HUES64 (cell line): ENCODE data around the gene GMPPB.

Experiments
- H3K27ac ChIP-seq: 2 replicates; pipeline ENCODE4 v1.7.0; 2013; ENCODE audit warnings: low read depth, low read length, inconsistent platforms
- H3K27me3 ChIP-seq: 2 replicates; pipeline ENCODE4 v1.6.1; 2013; ENCODE audit warnings: mild to moderate bottlenecking, low read length; ENCODE audit not compliant: insufficient read depth
- H3K36me3 ChIP-seq: 2 replicates; pipeline ENCODE4 v1.6.1; 2013; ENCODE audit warnings: mild to moderate bottlenecking, low read length; ENCODE audit not compliant: insufficient read depth
- H3K4me1 ChIP-seq: 2 replicates; pipeline ENCODE4 v1.6.1; 2013; ENCODE audit warnings: mild to moderate bottlenecking, low read length, moderate library complexity; ENCODE audit not compliant: insufficient read depth
- H3K4me3 ChIP-seq: 2 replicates; pipeline ENCODE4 v1.5.1; 2013; ENCODE audit warnings: mild to moderate bottlenecking, low read length, moderate library complexity
- H3K9ac ChIP-seq: 2 replicates; pipeline ENCODE4 v1.6.1; 2013; ENCODE audit warnings: mild to moderate bottlenecking, low read depth, low read length
- H3K9me3 ChIP-seq: 2 replicates; pipeline ENCODE4 v1.6.1; 2013; ENCODE audit warnings: low read depth, low read length; ENCODE audit not compliant: insufficient read depth
- WGBS: fragments of 150-250, 120-280 bp; methylation state at CpG from one replicate; pipeline ENCODE4 v1.1.7; 2013; ENCODE audit warnings: missing lambda C conversion rate; 5-methylcytosine and 5-hydroxymethylcytosine counted together

The GMPPB gene

GRCh38 chr3:49712166-49712565, 11.6 kb downstream of the GMPPB start:
- Histone ChIP-seq H3K36me3 (peaks cover 6% of the 10 kb centered on the region; the same call in 1 of the 2 replicates), H3K9me3 (no peaks in the 10 kb centered on the region), H3K27me3 (no peaks in the 10 kb centered on the region), H3K9ac (no peak overlapping the region), H3K27ac (no peak overlapping the region), H3K4me3 (no peak overlapping the region), H3K4me1 (no peaks in the 10 kb centered on the region)
- WGBS, result 94% methylated on average over 11 of the region's 11 CpGs

GRCh38 chr3:49711489-49711888, 12.3 kb downstream of the GMPPB start:
- Histone ChIP-seq H3K9ac (no peak overlapping the region), H3K9me3 (no peaks in the 10 kb centered on the region), H3K4me3 (no peak overlapping the region), H3K27me3 (no peaks in the 10 kb centered on the region), H3K27ac (no peak overlapping the region), H3K4me1 (no peaks in the 10 kb centered on the region), H3K36me3 (peaks cover 10% of the 10 kb centered on the region; the same call in 1 of the 2 replicates)
- WGBS, result 94% methylated on average over 5 of the region's 5 CpGs

GRCh38 chr3:49709852-49710251, 13.9 kb downstream of the GMPPB start:
- Histone ChIP-seq H3K9ac (no peak overlapping the region), H3K4me3 (no peak overlapping the region), H3K27ac (no peak overlapping the region), H3K27me3 (no peaks in the 10 kb centered on the region), H3K4me1 (no peaks in the 10 kb centered on the region), H3K36me3 (0 out of 2 replicates have a peak, but pooled peaks cover 11% of the 10 kb centered on the region), H3K9me3 (no peaks in the 10 kb centered on the region)
- 91% methylated on average over 8 of the region's 8 CpGs for WGBS

GRCh38 chr3:49707113-49707480, 16.7 kb downstream of the GMPPB start:
- Histone ChIP-seq H3K4me3 (no peak overlapping the region), H3K9me3 (no peaks in the 10 kb centered on the region), H3K27ac (no peak overlapping the region), H3K4me1 (no peaks in the 10 kb centered on the region), H3K9ac (no peak overlapping the region), H3K36me3 (peaks cover 19% of the 10 kb centered on the region; the same call in 1 of the 2 replicates), H3K27me3 (no peaks in the 10 kb centered on the region)
- 87% methylated on average over 4 of the region's 4 CpGs for WGBS

- Histone ChIP-seq H3K4me1 (no peaks in the 10 kb centered on the region), H3K27me3 (no peaks in the 10 kb centered on the region), H3K27ac (no peak overlapping the region), H3K36me3 (peaks cover 22% of the 10 kb centered on the region; the same call in 1 of the 2 replicates), H3K9ac (no peak overlapping the region), H3K4me3 (no peak overlapping the region), H3K9me3 (no peaks in the 10 kb centered on the region)
- 92% methylated on average over 9 of the region's 9 CpGs for WGBS
These were observed 17.2 kb downstream of the GMPPB start for GRCh38 chr3:49706456-49707112.

- WGBS, result 95% methylated on average over 17 of the region's 17 CpGs
- Histone ChIP-seq H3K27ac (no peak overlapping the region), H3K36me3 (peaks cover 22% of the 10 kb centered on the region; the same call in 1 of the 2 replicates), H3K27me3 (no peaks in the 10 kb centered on the region), H3K4me1 (no peaks in the 10 kb centered on the region), H3K9ac (no peak overlapping the region), H3K9me3 (no peaks in the 10 kb centered on the region), H3K4me3 (no peak overlapping the region)
These were observed 18.3 kb downstream of the GMPPB start for GRCh38 chr3:49705390-49705960.

- no peak overlapping the region for H3K4me3 ChIP-seq
- no peaks in the 10 kb centered on the region for H3K27me3 ChIP-seq
- no peaks in the 10 kb centered on the region for H3K4me1 ChIP-seq
- H3K36me3 ChIP-seq, result peaks cover 22% of the 10 kb centered on the region; the same call in 1 of the 2 replicates
- H3K9ac ChIP-seq, result no peak overlapping the region
- WGBS, result 92% methylated on average over 8 of the region's 8 CpGs
- no peaks in the 10 kb centered on the region for H3K9me3 ChIP-seq
- no peak overlapping the region for H3K27ac ChIP-seq
These were observed 19.1 kb downstream of the GMPPB start for GRCh38 chr3:49704629-49705028.

- H3K9ac ChIP-seq, result no peak overlapping the region
- no peak overlapping the region for H3K4me3 ChIP-seq
- 92% methylated on average over 7 of the region's 7 CpGs for WGBS
- no peak overlapping the region for H3K27ac ChIP-seq
- no peaks in the 10 kb centered on the region for H3K4me1 ChIP-seq
- H3K9me3 ChIP-seq, result no peaks in the 10 kb centered on the region
- peaks cover 22% of the 10 kb centered on the region; the same call in 1 of the 2 replicates for H3K36me3 ChIP-seq
- H3K27me3 ChIP-seq, result no peaks in the 10 kb centered on the region
These were observed 19.8 kb downstream of the GMPPB start for GRCh38 chr3:49703956-49704355.

- Histone ChIP-seq H3K4me1 (no peaks in the 10 kb centered on the region), H3K36me3 (peaks cover 22% of the 10 kb centered on the region; the same call in 1 of the 2 replicates), H3K27ac (no peak overlapping the region), H3K9ac (no peak overlapping the region), H3K27me3 (no peaks in the 10 kb centered on the region), H3K4me3 (no peak overlapping the region), H3K9me3 (no peaks in the 10 kb centered on the region)
- 86% methylated on average over 14 of the region's 14 CpGs for WGBS
These were observed 20.3 kb downstream of the GMPPB start for GRCh38 chr3:49703443-49703927.

- Histone ChIP-seq H3K9me3 (no peaks in the 10 kb centered on the region), H3K9ac (no peak overlapping the region), H3K36me3 (peaks cover 22% of the 10 kb centered on the region), H3K4me1 (no peaks in the 10 kb centered on the region), H3K27ac (no peak overlapping the region), H3K4me3 (no peak overlapping the region), H3K27me3 (no peaks in the 10 kb centered on the region)
- 93% methylated on average over 11 of the region's 11 CpGs for WGBS
These were observed 21.1 kb downstream of the GMPPB start for GRCh38 chr3:49702672-49703071.

GRCh38 chr3:49701388-49702077, 22.2 kb downstream of the GMPPB start:
- H3K27ac ChIP-seq, result no peak overlapping the region
- H3K9ac ChIP-seq, result no peak overlapping the region
- WGBS, result 84% methylated on average over 21 of the region's 21 CpGs

More at GRCh38 chr3:49701388-49702077, 22.2 kb downstream of the GMPPB start:
- H3K27me3 ChIP-seq, result no peaks in the 10 kb centered on the region
- peaks cover 21% of the 10 kb centered on the region for H3K36me3 ChIP-seq
- no peak overlapping the region for H3K4me3 ChIP-seq
- H3K4me1 ChIP-seq, result no peaks in the 10 kb centered on the region
- no peaks in the 10 kb centered on the region for H3K9me3 ChIP-seq
